Activated CD8-positive, alpha-beta T cell treated with anti-CD3 and anti-CD28 coated beads for 36 hours (primary cell): ENCODE measurements around the gene NLRP10. TPM values are rescaled to one million over a fixed set of nuclear protein-coding genes. Genes with fewer than 3 reads are reported as not detected.

ENCODE experiments used
- ATAC-seq: fragments of 200-7000 bp; cut with Tn5 transposase; one replicate; pipeline ENCODE4 v1.10.0; 2021; ENCODE audit warnings: mild to moderate bottlenecking, moderate library complexity
- CTCF ChIA-PET: fragments of 350-600 bp; sonication (Branson Sonifier 250); formaldehyde crosslinking; loops from one replicate; lab custom pipeline; 2021; ENCODE audit warnings: antibody characterized with exemption; lab: Charles Lee
- POLR2A ChIA-PET: fragments of 350-600 bp; sonication (Branson Sonifier 250); formaldehyde crosslinking; loops from one replicate; lab custom pipeline; 2021; ENCODE audit warnings: antibody characterized with exemption; lab: Charles Lee
- DNase-seq: peaks from one replicate; pipeline ENCODE4 v3.0.0-alpha.2; 2020
- H3K27ac Mint-ChIP-seq: one replicate; pipeline ENCODE4 v1.8.0; 2021; ENCODE audit warnings: mild to moderate bottlenecking, mixed read lengths
- H3K27me3 Mint-ChIP-seq: one replicate; pipeline ENCODE4 v1.8.0; 2021; ENCODE audit warnings: mixed read lengths
- H3K36me3 Mint-ChIP-seq: one replicate; pipeline ENCODE4 v1.8.0; 2021; ENCODE audit warnings: low read depth, mixed read lengths
- H3K4me1 Mint-ChIP-seq: one replicate; pipeline ENCODE4 v1.8.0; 2021; ENCODE audit warnings: low read depth, mixed read lengths
- H3K4me3 Mint-ChIP-seq: one replicate; pipeline ENCODE4 v1.8.0; 2021; ENCODE audit warnings: mild to moderate bottlenecking, moderate library complexity, mixed read lengths
- H3K9me3 Mint-ChIP-seq: one replicate; pipeline ENCODE4 v1.8.0; 2021; ENCODE audit warnings: mixed read lengths
- CTCF ChIP-seq: fragments of 200-600 bp; IDR thresholded peaks from one replicate; pipeline ENCODE4 v1.8.0; 2022; ENCODE audit warnings: antibody characterized with exemption, mild to moderate bottlenecking
- intact Hi-C: fragments of 100-400 bp; cut with micrococcal nuclease; formaldehyde crosslinking; loops from one replicate; pipeline ENCODE4 v1.10.0; 2022
- total RNA-seq, 2 experiments: library from RNA; stranded (reverse); gene quantifications; one replicate each; pipeline ENCODE4 v1.2.3, GENCODE V29; 2021

Gene NLRP10
- total RNA-seq, result not detected

GRCh38 chr11:7965386-7965785, at the start of gene NLRP10:
Gene NLRP10 (minus strand): TSS chr11:7965447. CDS start chr11:7963495, 1,952 bp downstream.
- Mint-ChIP-seq H3K4me3 (no peak within 1 kb of the TSS), H3K36me3 (no peaks in the 10 kb centered on the region), H3K4me1 (no peaks in the 10 kb centered on the region), H3K27ac (no peak within 1 kb of the TSS), H3K27me3 (peaks cover 12% of the 10 kb centered on the region), H3K9me3 (no peaks in the 10 kb centered on the region)
- ChIA-PET POLR2A (no interaction called here), CTCF (no interaction called here)
- no peak for TF ChIP-seq CTCF
- DNase-seq (no peak), ATAC-seq (no peak)
- intact Hi-C loops, result no loop called here

GRCh38 chr11:8013833-8014232, 48.6 kb upstream of the NLRP10 start:
- no peak for TF ChIP-seq CTCF
- Mint-ChIP-seq H3K27me3 (peaks cover 29% of the 10 kb centered on the region), H3K4me3 (no peak overlapping the region), H3K36me3 (no peaks in the 10 kb centered on the region), H3K9me3 (no peaks in the 10 kb centered on the region), H3K27ac (no peak overlapping the region), H3K4me1 (peaks cover 4% of the 10 kb centered on the region)
- DNase-seq (no peak), ATAC-seq (no peak)
- CTCF ChIA-PET, result interaction anchor here (1.0 to 5.5 kb wide), 3 partner anchors 7 to 77 kb away, joined by 4 to 35 read pairs (median 5); no protein-coding TSS in a partner anchor
- intact Hi-C loops, result no loop called here
- POLR2A ChIA-PET, result no interaction called here

GRCh38 chr11:8011981-8012444, 46.8 kb upstream of the NLRP10 start:
- DNase-seq (no peak), ATAC-seq (no peak)
- H3K4me3 Mint-ChIP-seq, result no peak overlapping the region
- H3K27me3 Mint-ChIP-seq, result peaks cover 20% of the 10 kb centered on the region
- no peak for TF ChIP-seq CTCF
- no peak overlapping the region for H3K27ac Mint-ChIP-seq
- intact Hi-C loops, result no loop called here
- ChIA-PET CTCF (interaction anchor here (0.8 to 7.8 kb wide), 4 partner anchors 20 to 87 kb away, joined by 3 to 161 read pairs (median 57); partner anchors contain the start of gene EIF3F), POLR2A (no interaction called here)
- no peaks in the 10 kb centered on the region for H3K36me3 Mint-ChIP-seq
- H3K4me1 Mint-ChIP-seq, result no peaks in the 10 kb centered on the region
- H3K9me3 Mint-ChIP-seq, result no peaks in the 10 kb centered on the region

- intact Hi-C loops, result no loop called here
- POLR2A ChIA-PET, result no interaction called here
- no peak overlapping the region for H3K27ac Mint-ChIP-seq
- H3K27me3 Mint-ChIP-seq, result peaks cover 15% of the 10 kb centered on the region
- DNase-seq (no peak), ATAC-seq (no peak)
- H3K4me1 Mint-ChIP-seq, result no peaks in the 10 kb centered on the region
- no peak for TF ChIP-seq CTCF
- H3K9me3 Mint-ChIP-seq, result no peaks in the 10 kb centered on the region
- CTCF ChIA-PET, result interaction anchor here (0.8 to 7.8 kb wide), 5 partner anchors 21 to 88 kb away, joined by 3 to 161 read pairs (median 15); partner anchors contain the start of gene EIF3F
- no peaks in the 10 kb centered on the region for H3K36me3 Mint-ChIP-seq
- no peak overlapping the region for H3K4me3 Mint-ChIP-seq
These were observed 46.1 kb upstream of the NLRP10 start for GRCh38 chr11:8011371-8011770.

- TF ChIP-seq CTCF, result no peak
- Mint-ChIP-seq H3K27me3 (peaks cover 12% of the 10 kb centered on the region), H3K27ac (no peak overlapping the region), H3K4me1 (no peaks in the 10 kb centered on the region), H3K36me3 (no peaks in the 10 kb centered on the region), H3K9me3 (no peaks in the 10 kb centered on the region), H3K4me3 (no peak overlapping the region)
- POLR2A ChIA-PET, result interaction anchor here (0.6 kb wide), 1 partner anchor 37 kb away, joined by 3 read pairs; no protein-coding TSS in a partner anchor
- DNase-seq (no peak), ATAC-seq (no peak)
- CTCF ChIA-PET, result interaction anchor here (1.4 to 7.8 kb wide), 4 partner anchors 23 to 89 kb away, joined by 3 to 161 read pairs (median 57); no protein-coding TSS in a partner anchor
- intact Hi-C loops, result no loop called here
These were observed 44.6 kb upstream of the NLRP10 start for GRCh38 chr11:8009856-8010255.
